ENCODE data around the gene HMBS.
A peak's percentile ranks its signal among the peaks of the same experiment; 100 is the strongest.

- TF ChIP-seq CTCF (IDR thresholded peaks at IDR 0.05; ENCODE audit: poor library complexity) (peak; percentile 17), EZH2 (IDR thresholded peaks at IDR 0.05; ENCODE audit: borderline replicate concordance) (no peak)
These were observed 28.8 kb upstream of the HMBS start for GRCh38 chr11:119055901-119056300.
